ENCODE results near the gene HOXB1. TPM values are rescaled to one million over a fixed set of nuclear protein-coding genes. Genes with fewer than 3 reads are reported as not detected.
A peak's percentile ranks its signal among the peaks of the same experiment; 100 is the strongest.

The HOXB1 gene
- total and polyA plus RNA-seq, 2 of the 13 experiments (the other 11 are each of a cell fraction or from before 2014, with no cell fraction given) = not detected

DNA sequence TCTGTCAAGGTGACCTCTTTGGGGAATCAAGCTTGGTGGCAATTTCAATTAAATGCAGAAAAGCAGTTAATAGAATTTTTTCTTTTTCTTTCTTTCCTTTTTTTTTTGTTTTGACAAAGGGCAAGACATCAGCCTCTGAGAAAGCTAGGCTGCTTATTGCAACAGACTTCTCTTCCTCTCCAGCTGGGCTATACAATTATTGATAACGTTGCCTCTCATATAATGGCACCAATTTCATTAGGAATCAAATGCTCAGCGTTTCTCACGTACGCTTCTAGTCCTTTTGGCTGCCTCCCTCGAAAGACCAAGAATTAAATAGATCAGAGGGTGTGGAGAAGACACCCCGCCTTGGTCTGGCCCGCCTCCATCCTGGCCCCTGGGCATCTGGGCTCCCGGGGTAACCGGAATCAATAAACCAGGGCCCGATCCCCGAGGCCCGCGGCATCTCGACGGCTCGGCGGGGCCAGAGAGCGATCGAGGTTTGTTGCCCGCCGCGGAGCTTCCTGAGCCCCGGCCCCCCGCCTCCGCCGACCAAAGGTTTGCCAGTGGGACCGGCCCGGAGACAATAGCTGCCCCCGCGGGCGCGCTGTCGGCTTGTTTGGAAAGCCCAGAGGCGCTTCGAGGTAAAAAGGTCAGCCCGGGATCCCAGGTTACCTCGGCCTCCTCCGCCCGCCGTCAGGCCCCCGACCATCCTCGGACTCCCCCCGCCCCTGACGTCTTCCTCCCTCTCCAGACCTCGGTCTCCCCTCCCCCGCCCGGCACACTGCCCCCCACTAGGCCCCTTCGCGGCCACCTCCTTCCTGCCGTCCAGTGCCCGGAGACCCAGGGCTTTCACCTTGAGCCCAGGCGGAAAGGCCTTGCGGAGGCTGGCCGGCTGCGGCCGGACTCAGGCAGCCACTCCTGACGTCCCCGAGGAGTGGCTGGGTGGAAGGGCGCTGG, 3.9 kb downstream of the HOXB1 start:
- BruUV-seq (replicated peaks) = no TSS peak
- Histone ChIP-seq H2AFZ (ENCODE audit: low read length) (no peak overlapping the region), H4K20me1 (ENCODE audit: insufficient read depth, low read length) (no peaks in the 10 kb centered on the region), H3K4me2 (ENCODE audit: low read depth, low read length) (no peak overlapping the region), H3K9ac (ENCODE audit: insufficient read depth, low read depth, low read length) (no peak overlapping the region), H3K4me3 (replicated peaks in 1 of 3; ENCODE audit: insufficient read depth in 1 of 3, low read depth in 2 of 3, low read length in 3 of 3) (no peak overlapping the region), H3K79me2 (ENCODE audit: insufficient read depth, low read length) (no peaks in the 10 kb centered on the region), H3K27me3 (ENCODE audit: control insufficient read depth in 1 of 2, insufficient read depth in 2 of 2, low read length in 2 of 2) (peaks cover 6 to 71% of the 10 kb centered on the region in 2 experiments), H3K36me3 (replicated peaks in 1 of 2; ENCODE audit: control insufficient read depth in 1 of 2, insufficient read depth in 2 of 2, low read length in 2 of 2) (no peaks in the 10 kb centered on the region), H3K9me3 (ENCODE audit: low read length) (no peaks in the 10 kb centered on the region), H3K4me1 (ENCODE audit: insufficient read depth, low read length) (no peaks in the 10 kb centered on the region), H3K27ac (ENCODE audit: extremely low read length, insufficient read depth, low read length) (no peak overlapping the region)
- intact Hi-C loops (cut with micrococcal nuclease; ENCODE audit: unreplicated experiment) (no loop called here), in situ Hi-C loops (cut with HindIII; ENCODE audit: extremely low pct_ligation_motif_present, low pct_unique_long_range_greater_than_20kb) (no loop called here)
- POLR2A ChIA-PET = no interaction called here
- FAIRE-seq (no peak), ATAC-seq (no peak), DNase-seq (ENCODE audit: low spot score) (no peak)
- TF ChIP-seq SALL2 (CRISPR knock-in tag; IDR thresholded peaks at IDR 0.05) (no peak), ZFP36L2 (CRISPR knock-in tag; IDR thresholded peaks at IDR 0.05) (no peak), HNRNPK (IDR thresholded peaks at IDR 0.05; ENCODE audit: low read depth, low read length, poor library complexity, severe bottlenecking) (peak; percentile 23), ESRRA (CRISPR knock-in tag; IDR thresholded peaks at IDR 0.05; ENCODE audit: low read depth) (no peak), EHMT2 (IDR thresholded peaks at IDR 0.05; ENCODE audit: borderline replicate concordance, low read depth, low read length) (no peak), ZNF777 (CRISPR knock-in tag; IDR thresholded peaks at IDR 0.05) (peak; percentile 22; the same call in 1 of the 2 replicates)
- TF ChIP-seq, protein P1, sequence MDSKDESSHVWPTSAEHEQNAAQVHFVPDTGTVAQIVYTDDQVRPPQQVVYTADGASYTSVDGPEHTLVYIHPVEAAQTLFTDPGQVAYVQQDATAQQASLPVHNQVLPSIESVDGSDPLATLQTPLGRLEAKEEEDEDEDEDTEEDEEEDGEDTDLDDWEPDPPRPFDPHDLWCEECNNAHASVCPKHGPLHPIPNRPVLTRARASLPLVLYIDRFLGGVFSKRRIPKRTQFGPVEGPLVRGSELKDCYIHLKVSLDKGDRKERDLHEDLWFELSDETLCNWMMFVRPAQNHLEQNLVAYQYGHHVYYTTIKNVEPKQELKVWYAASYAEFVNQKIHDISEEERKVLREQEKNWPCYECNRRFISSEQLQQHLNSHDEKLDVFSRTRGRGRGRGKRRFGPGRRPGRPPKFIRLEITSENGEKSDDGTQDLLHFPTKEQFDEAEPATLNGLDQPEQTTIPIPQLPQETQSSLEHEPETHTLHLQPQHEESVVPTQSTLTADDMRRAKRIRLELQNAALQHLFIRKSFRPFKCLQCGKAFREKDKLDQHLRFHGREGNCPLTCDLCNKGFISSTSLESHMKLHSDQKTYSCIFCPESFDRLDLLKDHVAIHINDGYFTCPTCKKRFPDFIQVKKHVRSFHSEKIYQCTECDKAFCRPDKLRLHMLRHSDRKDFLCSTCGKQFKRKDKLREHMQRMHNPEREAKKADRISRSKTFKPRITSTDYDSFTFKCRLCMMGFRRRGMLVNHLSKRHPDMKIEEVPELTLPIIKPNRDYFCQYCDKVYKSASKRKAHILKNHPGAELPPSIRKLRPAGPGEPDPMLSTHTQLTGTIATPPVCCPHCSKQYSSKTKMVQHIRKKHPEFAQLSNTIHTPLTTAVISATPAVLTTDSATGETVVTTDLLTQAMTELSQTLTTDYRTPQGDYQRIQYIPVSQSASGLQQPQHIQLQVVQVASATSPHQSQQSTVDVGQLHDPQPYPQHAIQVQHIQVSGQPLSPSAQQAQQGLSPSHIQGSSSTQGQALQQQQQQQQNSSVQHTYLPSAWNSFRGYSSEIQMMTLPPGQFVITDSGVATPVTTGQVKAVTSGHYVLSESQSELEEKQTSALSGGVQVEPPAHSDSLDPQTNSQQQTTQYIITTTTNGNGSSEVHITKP (CRISPR knock-in tag; IDR thresholded peaks at IDR 0.05; ENCODE audit: low read depth) = no peak
- CTCF ChIA-PET (ENCODE audit: low intra/inter-chr PET ratio, low total read pairs) = no interaction called here
- WGBS (ENCODE audit: low lambda C conversion rate) = 32% methylated on average over 24 of the region's 59 CpGs
